OCI-LY7 (cell line): ENCODE data around the gene RBBP8NL.

Experiments
- EZH2phosphoT487 ChIP-seq: fragments of 200-600 bp; sonication (generic); IDR thresholded peaks from 2 replicates; pipeline ENCODE4 v1.6.1; 2018; ENCODE audit warnings: low read depth, borderline replicate concordance, mild to moderate bottlenecking, mixed run types, antibody characterized with exemption, low read length, moderate library complexity, mixed read lengths
- TF ChIP-seq, protein P1 (sequence below): fragments of 200-600 bp; sonication (generic); conservative IDR thresholded peaks from 2 replicates; pipeline ENCODE4 v1.5.1; 2014; ENCODE audit warnings: mild to moderate bottlenecking, antibody characterized with exemption, low read length, moderate library complexity, mixed read lengths

DNA sequence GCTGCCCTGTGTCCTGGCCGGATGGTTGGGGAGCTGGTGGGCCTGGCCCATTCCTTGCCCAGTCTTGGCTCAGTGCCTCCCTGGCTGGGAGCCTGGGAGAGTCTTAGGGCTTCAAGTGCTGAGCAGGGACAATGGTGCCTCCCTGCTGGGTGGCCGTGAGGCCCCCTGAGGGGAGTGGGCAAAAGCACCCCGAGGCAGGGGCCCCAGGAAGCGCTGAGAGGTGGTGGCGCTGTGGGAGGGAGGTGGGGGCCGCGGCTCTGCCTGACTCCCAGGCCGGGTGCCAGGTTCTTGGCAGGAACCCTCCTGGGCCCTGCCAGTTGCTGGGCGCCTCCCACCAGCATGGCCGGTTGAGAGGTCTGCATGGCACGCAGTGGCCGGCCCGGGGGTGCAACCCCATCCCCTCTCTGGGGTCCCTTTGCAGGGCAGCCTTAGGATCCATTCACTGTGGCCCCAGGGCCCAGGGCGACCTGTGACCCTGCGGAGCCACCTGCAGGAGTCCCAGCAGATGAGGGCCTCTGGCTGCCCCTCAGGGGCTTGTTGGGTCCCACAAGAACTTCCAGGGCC, 49.6 kb downstream of the RBBP8NL start:
- TF ChIP-seq, protein P1, sequence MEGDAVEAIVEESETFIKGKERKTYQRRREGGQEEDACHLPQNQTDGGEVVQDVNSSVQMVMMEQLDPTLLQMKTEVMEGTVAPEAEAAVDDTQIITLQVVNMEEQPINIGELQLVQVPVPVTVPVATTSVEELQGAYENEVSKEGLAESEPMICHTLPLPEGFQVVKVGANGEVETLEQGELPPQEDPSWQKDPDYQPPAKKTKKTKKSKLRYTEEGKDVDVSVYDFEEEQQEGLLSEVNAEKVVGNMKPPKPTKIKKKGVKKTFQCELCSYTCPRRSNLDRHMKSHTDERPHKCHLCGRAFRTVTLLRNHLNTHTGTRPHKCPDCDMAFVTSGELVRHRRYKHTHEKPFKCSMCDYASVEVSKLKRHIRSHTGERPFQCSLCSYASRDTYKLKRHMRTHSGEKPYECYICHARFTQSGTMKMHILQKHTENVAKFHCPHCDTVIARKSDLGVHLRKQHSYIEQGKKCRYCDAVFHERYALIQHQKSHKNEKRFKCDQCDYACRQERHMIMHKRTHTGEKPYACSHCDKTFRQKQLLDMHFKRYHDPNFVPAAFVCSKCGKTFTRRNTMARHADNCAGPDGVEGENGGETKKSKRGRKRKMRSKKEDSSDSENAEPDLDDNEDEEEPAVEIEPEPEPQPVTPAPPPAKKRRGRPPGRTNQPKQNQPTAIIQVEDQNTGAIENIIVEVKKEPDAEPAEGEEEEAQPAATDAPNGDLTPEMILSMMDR: no peak
- no peak for TF ChIP-seq EZH2phosphoT487
